Measurements from ENCODE around the gene ST13. TPM values are rescaled to one million over a fixed set of nuclear protein-coding genes. Genes with fewer than 3 reads are reported as not detected.

Gene ST13
- total RNA-seq: 183 TPM

DNA sequence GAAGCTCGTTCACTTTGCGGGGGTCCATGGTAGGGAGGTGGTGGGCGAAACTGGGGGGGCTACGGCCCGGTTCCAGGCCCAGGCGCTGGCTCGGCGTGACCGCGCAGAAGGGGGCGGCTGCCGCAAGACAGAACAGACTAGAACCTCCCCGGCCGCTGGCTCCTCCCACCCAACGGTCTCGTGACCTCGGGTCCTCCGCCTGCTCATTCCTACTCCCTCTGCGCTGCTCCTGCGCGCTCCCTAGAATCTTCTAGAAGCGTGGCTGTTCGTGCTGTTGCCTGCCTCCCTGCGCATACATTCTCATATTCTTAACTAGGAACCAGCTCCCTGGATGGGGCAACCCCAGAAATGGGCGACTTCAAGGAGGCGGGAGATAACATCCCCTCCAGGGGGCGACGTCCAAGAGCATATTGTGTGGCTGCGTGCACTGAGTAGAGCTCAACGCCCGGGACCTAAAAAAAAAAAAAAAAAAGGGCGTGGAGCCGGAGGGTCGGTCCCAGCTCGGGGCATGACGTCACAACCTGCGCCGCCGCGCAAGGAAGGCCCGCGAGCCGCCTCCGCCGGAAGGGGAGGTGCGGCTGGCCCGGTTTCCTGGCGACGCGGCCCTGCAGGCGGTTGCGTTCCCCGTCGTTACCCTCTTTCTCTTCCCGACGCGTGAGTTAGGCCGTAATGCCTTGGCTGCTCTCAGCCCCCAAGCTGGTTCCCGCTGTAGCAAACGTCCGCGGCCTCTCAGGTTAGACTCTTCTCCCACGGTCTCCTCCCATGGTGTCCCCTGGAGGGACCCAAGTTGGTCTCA is at the start of gene ST13, which contains the start of gene XPNPEP3:
TSS of gene ST13 (minus strand) at position 127 of the 796 bp plus-strand sequence. CDS start at position 28, 99 bp downstream.
TSS of gene XPNPEP3 (plus strand) at position 636 of the 796 bp plus-strand sequence. CDS start at position 670, 34 bp downstream.

DNA sequence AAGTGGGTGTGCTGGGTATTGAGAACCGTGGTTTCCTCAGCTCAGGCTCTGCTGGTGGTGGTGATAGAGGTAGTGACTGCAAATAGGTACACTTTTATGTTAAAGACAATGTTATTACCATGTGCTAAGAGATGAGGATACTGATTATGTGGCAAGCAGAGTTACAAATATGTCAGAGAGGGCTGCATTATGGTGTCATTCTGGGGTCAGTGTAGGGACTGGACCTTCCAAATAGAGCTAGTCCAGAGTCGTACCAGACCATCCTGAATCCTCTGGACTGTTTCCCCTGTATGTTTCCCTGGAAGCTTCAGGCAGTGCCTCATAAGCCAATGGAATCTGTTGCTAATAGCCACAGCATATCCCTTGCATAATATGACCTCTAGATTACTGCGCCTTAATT is 5.6 kb upstream of the ST13 start, which contains the start of gene DNAJB7:
TSS of gene DNAJB7 (minus strand) at position 101 of the 400 bp plus-strand sequence. CDS start 119 bp downstream, outside the sequence.

GRCh38 chr22:40818747-40819598 is 37.5 kb downstream of the ST13 start, which contains the start of gene SLC25A17:
SLC25A17 (minus strand) TSS chr22:40819346; CDS start chr22:40819248, 98 bp downstream.

Small RNA genes lying within 50 kb of the gene (small RNA-seq; reads per million reads assigned to genes)
- gene JTBP1 (not detected), gene MIR4766 (not detected)

Other genes with a start within 250 kb of the ST13 start
- gene MRTFA, start 219.9 kb downstream of the ST13 start, total RNA-seq: 28.8 TPM
- 11.5 TPM for gene MCHR1, start 177.2 kb downstream of the ST13 start, total RNA-seq
- 25.8 TPM for gene SLC25A17, start 37.3 kb downstream of the ST13 start, total RNA-seq
- 10.4 TPM for gene XPNPEP3, start 509 bp upstream of the ST13 start, total RNA-seq
- not detected for gene DNAJB7, start 5.5 kb upstream of the ST13 start, total RNA-seq
- gene RBX1, start 94.7 kb upstream of the ST13 start, total RNA-seq: 73.8 TPM
- gene EP300, start 236.0 kb upstream of the ST13 start, total RNA-seq: 63.0 TPM

All from diencephalon (tissue), 1 donor.